Activated CD4-positive, alpha-beta T cell treated with anti-CD3 and anti-CD28 coated beads, Interleukin-2, Interleukin-4, amounts not matched to agents 100 ng/mL and 50 ng/mL, durations not matched to agents 16 hours and 8 hours (primary cell): ENCODE measurements around the gene ABHD14A.

Experiments
- DNase-seq: peaks from one replicate; pipeline ENCODE4 v3.0.0-alpha.2; 2020; ENCODE audit warnings: low spot score

The ABHD14A gene

DNA sequence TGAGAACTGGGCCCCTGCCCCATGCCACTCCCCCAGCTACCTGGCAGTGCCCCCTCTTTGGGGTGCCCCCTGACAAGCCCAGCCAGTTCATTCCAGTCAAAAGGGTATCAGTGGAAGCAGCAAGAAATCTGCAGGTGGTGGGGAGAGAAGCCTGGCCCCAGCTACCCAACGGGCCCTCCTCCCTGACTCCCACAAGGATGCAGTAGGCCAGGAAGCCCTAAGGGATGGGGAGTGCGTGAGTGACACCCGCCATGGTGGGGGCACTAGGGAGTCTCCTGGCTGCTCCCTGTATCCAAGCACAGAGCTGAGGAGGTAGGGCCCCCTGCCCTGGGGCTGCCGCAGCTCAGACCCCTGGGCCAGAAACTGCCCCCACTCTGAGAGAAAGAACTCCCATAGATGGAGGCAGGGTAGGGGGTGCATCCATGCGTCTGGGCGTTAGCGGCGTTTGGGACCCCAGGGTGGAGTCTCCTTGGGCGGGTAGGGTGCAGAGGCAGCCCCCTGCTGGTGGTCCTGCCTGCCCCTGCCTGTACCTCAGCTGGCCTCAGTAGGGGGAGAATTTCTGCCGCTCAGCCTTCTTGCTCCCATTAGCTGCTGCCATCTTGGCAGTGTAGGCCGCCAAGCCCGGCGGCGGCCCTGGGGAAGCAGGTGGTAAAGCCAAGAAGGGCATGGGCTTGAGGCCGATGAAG lies 17.2 kb upstream of the ABHD14A start:
- no peak for DNase-seq

DNA sequence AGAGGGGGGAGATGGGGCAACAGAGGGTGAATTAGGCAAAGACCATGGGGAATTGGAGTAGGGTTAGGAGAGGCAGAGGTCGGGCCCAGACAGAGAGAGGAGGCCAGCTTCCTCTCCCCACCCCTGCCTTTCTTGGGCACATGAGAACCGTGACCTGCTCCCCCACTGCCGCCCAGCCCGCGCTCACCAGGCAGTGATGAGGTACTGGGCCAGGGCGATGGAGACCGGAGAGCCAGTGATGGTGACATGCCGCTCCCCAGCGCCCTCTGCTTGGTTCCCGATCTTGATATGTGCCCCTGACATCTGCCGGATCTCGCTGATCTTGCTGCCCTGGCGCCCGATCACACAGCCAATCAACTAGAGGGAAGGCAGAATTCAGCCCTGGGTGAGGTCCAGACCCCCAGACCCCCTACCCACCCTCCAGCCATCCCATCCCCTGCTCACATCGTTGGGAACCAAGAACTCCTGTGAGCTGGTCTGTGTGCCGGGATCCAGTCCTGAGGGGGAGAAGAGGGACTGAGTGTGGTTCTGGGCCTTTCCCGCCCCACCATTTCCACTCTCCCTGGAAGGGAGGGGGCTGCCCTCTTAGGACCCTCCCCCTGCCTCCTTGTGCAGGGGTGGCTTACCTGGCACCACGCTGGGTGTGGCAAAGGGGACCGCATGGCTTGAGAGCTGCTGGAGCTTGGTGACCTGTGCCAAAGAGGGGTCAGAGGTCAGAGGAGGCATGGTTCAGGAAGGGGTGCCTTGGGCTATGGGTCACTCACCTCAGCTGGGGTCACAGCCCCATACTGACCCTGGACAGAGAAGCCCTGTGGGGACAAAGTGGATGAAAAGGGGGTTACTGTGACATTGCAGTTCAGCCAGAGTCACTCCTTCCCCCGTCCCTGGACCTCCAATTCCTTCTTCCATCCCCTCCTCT lies 16.0 kb upstream of the ABHD14A start:
- DNase-seq, result no peak

DNA sequence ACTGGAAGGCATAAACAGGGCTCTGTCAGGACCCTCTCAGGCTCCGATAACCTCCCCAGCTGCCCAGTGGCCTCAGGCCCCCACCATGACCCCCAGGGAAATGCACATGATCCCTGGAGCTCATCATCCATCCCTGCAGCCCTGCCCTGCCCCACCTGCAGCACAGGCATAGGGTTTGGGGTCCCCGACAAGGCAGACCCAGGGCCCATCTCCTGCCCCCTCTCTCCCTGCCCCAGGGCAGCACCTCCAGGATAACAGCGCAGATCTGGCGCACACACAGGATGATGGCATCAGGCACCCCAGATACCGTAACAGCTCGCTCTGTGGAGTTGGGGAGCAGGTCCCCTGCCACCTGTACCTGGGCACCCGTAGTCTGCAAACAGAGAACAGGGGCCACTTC lies 15.2 kb upstream of the ABHD14A start:
- DNase-seq, result no peak

DNA sequence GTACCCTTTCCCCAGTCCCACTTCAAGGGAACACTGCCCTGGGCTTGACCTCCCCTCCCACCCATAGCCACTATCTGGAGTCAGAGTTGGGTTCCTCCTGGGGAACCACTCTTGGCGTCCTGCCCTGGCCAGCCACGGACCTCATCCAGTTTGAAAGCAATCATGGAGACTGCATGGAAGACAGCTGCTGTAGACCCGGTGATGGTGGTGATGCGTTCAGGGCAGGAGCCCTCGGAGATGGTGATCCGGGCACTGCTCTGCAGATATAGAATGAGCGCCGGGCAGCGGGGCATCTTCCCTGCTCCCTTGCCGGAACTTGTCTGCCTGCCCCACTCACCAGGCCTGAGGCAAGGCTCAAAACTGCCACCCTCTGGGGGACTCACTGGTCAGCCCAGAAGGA lies 14.5 kb upstream of the ABHD14A start:
- no peak for DNase-seq

DNA sequence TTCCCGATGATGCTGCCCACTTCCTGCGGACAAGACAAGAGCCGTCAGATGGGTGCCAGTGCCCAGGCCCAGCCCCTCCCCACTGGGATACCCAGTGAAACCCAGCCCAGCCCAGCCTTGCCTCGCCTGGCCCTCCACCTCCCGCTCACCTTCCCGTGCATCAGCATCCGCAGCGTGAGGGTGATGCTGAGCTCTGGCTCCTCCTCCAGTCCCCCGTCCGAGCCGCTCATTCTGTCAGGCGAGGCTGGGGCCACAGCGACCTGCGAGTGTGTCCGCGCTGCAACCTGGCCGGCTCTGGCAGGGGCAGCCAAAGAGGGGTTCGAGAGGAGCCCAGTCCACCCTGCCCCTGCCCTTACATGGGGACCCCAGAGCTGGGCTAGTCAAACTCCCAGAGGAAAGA lies 13.9 kb upstream of the ABHD14A start:
- no peak for DNase-seq

DNA sequence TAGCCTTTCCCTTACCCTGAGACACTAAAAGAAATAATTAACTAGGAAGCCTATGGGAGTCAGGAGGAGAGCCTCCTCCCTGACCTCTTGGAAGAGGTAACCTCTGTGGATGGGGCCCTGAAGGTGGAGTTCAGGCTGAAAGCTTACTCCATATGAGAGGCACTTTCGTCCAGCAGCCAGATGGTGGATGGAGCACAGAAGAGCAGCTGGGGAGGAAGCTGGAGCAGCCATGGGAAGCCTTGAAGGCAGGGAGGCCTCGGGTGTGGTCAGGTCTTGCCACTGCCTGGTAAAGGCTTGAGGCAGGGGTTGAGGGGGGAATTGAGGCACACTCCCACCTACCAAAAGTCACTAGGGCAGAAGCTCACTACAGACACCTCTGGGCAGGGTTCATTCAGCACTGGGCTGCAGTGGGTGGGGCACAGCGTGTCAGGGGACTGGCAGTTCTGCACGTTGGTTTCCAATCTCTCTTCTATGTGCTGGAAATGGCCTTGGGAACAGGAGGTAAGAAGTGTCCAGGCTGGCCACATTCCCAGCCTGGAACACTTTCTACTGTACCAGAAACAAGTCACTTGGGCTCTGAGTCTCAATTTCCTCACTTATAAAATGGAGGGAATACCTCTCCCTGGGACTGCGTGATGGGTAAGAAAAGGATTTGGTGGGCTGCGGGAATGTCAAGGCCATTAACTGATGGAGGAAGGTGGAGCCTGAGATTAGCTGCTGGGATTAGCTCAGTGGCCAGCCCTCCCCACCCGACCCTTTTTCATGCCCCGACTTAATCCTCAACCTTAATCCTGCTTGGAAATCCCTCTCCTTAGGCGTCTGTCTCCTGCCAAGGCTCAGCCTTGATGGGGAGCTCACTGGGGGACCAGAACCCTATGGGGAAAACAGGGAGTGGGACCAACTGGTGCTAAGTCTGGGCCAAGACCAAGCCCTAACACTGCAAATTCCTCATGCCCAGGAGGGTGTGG lies 13.0 kb upstream of the ABHD14A start:
- DNase-seq, result no peak

DNA sequence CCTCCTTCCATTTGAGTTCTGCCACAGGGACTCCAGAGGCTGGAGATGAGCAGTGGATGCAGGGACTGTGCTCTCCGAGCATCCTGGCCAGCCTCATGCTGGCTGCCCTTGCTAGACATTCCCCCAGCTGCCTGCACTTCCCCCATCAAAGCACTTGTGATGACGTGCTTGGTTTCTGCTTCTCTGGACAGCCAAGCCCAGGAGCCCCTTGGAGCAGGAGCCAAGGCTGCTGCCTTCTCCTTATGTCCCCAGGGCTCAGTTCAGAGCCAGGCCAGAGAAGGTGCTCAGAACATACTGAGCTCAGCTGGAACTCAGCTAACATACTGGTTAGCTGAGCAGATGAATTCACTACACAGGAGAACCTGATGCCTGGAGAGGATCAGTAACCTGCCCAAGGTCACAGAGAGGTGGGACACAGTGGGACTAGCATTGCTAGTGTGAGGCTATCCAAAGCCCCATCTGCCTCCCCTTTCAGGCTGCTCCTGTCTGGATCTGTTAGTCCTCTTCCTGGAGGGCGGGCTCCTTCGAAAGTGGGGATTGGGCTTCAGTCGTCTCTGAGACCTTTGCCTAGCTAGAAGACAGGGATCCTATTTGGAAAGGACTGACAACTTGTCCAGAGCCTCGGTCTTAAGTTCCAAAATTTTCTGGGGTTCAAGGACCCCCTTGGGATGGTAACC lies 11.9 kb upstream of the ABHD14A start:
- DNase-seq, result no peak

DNA sequence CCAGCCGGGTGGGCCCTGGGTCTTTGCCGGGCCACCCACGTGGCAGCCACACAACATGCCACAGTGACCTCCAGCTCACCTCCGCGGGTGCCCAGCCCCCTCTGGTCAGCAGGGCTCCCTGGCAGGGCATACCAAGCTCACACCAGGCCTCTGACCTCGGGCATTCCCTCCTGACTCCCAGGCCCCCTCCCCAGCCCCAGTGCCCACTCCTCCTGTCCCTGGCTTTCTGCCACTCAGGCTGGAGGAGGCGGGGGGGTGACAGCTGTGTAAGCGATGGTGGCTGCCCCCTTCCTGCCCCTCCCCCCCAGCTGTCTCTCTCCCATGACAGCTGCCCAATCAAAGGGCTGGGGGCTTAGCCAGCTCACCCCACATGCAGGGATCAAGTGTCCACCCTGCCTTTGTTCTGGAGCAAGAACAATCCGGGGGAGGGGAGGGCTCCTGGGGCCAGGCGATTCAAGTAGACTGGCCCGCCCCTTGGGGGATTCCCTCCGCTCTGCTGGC lies 10.9 kb upstream of the ABHD14A start:
- DNase-seq, result no peak

DNA sequence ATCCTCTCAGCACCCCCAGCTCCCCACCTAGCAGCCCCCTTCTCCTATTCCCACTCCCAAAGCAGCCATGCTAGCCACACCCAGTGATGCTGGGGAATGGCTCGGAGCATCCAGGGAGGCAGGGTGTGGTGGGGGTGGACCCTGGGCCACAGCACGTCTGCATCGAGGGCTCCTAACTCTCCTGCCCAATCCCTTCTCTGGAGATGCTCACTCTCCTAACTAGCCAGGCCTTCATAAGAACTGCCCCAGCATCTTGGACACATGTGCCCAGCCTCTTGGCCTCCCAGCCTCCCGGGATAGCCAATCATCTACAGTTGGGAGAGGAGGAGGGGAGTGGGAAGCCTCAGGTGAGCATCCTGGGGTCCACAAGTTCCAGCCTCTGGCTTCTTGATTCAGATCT lies 10.3 kb upstream of the ABHD14A start:
- no peak for DNase-seq

DNA sequence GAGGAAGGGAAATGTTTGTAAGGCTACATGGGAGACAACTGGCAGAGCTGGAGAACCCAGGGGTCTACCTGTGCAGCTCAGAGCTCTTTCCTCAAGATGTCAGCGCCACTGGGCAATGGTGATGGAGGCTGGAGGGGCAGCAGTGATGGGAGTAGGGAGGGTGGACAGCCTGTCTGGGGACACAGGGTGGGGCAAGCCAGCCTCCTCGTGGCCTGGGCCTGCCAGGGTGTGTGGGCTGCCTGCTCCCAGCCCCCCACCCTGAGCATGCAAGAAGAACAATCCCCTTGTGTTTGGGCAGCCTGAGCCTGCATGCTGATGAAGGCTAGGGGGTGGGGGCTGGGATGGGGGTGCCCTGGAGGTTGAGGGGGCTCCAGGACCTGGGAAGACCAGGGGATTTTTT lies 8.8 kb upstream of the ABHD14A start:
- no peak for DNase-seq

DNA sequence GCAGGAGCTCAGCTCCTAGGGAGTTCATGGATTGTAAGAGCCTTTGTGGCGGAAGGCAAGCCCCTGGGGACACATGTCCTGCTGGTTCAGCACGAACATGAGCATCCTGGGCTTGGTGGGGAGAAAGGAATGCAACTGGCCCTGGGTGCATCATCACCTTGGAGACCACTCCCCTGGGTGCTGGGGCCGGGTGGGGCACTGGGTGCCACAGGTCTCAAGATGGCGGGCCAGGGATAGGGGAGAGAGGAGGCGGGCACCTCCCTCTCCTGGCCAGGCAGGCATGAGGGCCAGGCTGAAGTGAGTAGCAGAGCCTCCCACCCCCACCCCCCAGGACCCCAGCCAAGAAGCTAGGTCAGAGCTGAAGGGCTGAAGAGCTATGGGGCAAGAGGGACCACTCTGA lies 8.4 kb upstream of the ABHD14A start:
- DNase-seq, result no peak

DNA sequence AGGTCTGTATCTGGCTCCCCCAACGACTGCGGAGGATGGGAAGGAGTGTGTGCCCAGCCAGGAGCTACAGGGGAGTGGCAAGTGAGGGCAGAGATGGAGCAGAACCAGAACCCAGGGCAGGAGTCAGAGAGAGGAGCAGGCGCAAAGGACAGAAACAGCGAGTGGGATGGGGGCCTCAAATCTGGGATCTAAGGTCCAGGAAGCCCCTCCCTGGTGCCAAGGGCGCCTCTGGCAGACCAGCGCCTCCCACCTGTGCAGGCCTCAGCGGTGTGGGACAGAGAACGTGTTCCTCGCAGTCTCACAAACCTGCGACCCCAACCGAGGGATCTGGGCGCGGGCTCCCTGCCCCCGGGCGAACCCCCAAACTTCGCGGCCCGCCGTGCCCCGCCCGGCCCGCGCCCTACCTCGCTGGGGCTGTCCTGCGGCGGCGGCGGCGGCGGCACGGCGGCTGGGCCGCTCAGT lies 7.9 kb upstream of the ABHD14A start:
- no peak for DNase-seq

DNA sequence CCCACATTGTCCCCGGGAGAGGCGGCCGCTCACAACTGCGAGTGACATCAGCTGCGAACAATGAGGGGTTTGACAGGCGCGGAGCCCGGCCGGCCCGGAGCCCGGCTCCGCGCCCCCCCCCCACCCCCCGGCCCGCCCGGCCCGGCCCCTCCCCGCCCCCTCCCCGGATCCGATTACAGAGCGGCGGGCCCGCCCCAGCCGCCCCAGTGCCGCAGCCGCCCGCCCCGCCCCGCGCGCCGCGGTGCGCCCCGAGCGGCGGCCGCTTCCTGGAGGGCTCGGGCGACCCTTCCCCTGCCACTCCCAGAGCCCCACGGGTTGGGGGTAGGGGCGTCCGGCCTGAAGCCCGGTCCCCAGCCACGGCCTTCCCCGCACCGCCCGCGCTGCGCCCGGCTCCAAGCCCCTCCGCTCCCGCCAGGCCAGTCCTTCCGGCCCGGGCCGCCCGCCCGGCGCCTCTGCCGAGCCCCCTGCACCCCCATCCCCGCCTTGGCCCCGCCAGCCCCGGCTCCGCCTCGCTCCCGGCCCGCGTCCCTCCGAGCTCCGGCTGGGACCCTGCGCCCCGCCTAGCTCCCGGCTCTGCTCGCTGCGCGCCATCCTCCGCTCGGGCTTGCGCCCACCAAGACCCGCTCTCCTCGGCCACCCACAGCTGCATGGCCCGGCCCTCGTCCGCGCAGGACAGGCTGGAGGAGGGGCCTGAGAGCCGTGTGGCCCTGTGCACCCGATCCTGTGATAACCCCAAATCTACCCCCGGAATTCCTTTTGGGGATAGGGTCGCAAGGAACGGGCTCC lies 7.3 kb upstream of the ABHD14A start, which contains the start of gene PCBP4:
Gene PCBP4, minus strand, starts transcription at position 71 of the 786 bp plus-strand sequence. CDS start 6,214 bp downstream, outside the sequence.
- DNase-seq, result peak; percentile 23

DNA sequence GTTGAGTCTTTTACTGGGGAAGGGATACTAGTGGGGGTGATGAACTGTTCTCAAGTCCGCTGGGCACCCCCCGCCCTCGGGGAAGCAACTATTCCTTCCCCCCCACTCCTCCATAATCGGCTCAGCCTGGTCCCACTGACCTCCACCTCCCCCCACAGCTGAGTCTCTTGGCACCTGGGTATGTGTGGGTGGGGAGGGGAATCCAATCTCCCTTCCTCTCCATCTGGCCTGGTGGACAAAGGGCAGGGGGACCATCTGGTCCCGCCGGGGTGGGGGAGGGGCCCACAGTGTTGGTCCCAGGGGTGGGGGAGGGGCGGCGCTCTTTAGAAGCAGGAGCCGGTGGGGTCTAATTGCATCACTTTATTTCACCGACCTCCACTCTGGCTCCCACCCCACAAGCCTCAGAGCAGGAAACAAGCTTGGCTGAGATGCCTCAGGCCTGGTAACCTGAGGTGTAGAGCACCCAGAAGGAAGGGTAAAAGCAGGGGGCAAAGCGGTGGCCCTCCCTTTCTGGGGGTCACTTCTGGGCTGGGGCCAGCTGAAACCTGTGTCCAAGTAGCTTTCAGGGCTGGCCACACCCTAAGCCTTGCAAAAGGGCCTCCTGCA lies 6.6 kb upstream of the ABHD14A start:
- DNase-seq, result no peak

DNA sequence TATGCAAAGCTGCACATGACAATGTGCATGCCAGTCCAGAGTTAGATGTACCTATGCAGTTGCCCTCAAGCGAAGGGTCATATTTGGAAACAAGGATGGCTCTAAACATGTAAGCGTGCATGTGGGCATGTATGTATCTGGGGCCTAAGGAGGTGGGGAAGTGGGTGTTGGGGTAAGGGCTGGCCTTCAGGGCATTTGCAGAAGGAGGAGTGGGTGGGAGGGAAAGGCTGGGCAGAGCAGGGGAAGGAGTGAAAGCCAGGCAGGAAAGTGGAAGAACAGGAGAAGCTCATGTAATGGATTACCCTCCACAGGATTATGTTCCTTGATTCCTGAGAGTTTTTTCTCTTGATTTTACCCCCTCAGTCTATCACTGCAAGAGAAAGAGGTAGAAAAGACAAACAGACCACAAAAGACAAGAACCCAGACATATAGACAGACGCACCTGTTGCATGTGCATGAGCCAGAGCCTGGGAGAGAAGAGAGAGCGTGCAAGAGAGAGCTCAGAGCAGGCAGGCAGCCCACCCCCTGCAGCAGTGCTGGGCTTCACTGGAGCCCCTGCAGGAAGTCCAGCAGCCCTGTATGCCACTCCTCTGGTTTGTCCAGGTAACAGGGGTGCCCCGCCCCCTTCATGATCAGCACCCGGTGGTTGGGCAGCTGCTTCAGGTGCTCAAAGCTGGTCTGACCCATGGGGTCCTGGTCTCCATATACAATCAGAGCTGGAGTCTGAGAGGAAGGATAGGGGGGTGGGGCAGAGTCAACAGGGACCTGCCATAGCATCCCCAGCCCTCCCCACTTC lies 5.8 kb upstream of the ABHD14A start:
- no peak for DNase-seq

DNA sequence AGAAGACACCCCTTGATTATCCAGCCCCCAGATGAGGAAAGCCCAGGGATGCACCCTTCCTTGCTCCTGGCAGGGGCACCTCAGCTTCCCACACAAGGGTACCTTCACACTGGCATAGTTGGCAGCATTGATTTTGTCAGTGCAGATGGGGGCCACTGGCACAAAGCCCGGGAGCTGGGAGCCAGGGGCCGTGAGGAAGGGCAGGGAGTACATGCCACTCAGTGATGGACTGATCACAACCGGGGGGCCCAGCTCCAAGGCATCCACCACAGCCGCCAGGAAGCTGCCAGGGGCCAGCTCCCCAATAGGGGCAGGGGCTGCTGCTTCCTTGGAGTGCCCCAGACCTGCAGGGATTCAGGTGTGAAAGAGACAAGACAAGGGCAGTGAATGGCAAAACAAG lies 5.0 kb upstream of the ABHD14A start:
- DNase-seq, result no peak

DNA sequence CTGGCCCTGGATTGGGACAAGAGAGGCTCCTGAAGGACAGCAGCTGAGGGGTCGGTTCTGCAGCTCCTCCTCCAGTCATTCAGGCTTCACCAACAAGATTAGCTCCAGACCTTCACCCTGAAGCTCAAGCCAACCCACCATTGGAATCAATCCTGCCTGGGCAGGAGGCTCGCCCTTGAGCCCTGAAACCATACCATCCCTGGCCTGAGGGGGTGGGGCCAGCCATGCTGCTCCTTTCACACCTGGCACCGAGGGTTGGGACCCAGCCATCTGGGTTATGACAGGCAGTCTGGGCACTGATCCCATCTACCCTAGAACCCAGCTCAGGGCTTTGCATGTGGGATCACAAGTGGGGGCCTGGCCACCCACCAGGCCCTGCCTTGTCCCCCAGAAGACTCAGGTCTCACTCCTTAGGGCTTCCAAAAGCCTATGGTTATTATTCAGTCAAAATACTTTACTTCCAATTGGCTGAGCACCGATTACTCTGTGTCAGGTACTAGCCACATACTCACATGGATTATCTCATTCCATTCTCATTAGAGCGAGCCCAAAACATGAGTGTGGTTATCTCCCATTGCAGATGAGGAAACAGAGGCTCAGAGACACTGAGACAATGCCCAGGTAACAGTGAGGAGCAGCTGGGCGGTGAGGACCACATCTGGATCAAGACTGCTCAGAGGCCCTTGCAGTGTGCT lies 4.1 kb upstream of the ABHD14A start:
- no peak for DNase-seq

DNA sequence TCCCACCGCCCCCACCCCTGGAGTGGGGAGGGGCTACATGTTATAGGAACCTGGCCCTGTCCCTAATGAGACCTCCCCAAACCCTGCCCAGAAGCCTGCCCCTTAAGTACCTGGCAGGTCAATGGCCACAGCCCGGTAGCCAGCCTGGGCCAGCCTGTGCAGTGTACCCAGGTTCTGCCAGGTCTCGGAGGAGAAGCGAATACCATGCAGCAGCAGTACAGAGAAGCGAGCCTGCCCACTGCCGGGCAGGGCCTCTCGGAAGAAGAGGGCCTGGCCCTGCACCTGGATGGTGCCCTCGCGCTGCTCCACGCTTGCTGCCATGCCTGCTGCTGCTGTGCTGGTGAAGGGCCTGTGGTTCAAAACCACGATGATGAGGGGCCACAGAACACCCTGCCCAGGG lies 3.5 kb upstream of the ABHD14A start:
- no peak for DNase-seq
